ENCODE results near the gene RPLP1. TPM values are rescaled to one million over a fixed set of nuclear protein-coding genes. Genes with fewer than 3 reads are reported as not detected.
A peak's percentile ranks its signal among the peaks of the same experiment; 100 is the strongest.

The RPLP1 gene
- total RNA-seq, 4 donors from 2014 or later = 849 to 1,174 (median 925) TPM

DNA sequence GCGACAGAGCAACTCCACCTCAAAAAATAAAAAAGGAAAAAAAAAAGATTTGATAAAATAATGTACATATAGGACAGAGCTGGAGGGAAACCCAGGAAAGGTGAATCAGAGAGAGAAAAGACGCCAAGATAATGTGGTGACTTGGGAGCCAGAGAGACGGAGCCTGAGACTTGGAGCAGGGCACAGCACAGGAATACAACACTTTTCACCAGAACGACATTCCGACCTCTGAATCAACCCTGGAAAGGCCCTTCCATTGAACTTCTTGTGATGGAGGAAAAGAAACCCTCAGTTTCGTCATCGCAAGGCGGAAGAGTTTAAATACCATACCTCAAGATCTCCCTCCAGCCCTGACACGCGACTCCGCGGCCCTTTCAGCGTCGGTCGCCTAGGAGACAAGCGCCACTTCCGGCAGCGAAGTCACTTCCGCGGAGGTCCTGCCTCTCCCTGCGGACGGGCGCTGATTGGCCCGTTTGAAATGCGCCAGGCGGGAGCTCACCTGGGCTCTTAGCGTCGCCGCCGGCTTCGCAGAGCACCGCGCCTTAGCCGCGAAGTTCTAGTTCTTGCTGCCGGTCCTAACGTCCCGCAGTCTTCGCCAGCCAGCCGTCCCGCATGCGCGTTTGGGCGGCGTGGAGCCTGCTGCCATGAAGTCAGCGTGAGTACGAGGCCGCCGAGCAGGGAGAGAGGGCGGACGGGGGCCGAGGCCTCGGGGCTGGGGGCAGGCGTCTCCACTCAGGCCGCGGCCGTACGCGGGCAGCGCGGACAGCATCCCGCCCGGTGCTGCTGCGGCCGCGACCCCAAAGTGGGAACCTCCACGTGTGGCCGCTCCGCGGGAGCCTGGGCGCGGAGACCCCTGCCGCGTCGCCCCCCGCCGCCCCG is 38.6 kb upstream of the RPLP1 start, which contains the start of gene KIF23:
Gene KIF23 (plus strand): TSS at position 528 of the 879 bp plus-strand sequence. CDS start 117 bp downstream, at position 645.
- Histone ChIP-seq H3K27ac (no peak within 1 kb of the TSS), H3K27me3 (peaks cover 0 to 8% (median 2%) of the 10 kb centered on the region in 3 donors), H3K36me3 (no peaks in the 10 kb centered on the region), H3K4me1 (peaks cover 9 to 10% of the 10 kb centered on the region in 2 donors), H3K9me3 (no peaks in the 10 kb centered on the region), H3K4me3 (peak within 1 kb of the TSS; percentile 69 to 91 (median 80))
- DNase-seq = peak; percentile 74 to 83
- intact Hi-C loops (cut with DNase I; ENCODE audit: low total_unique reads) (loop anchor here (1.0 kb wide), 1 partner anchor 254 kb away; the partner anchor contains the start of gene GLCE), in situ Hi-C loops (cut with MboI; ENCODE audit: low sequenced_read_pairs in 4 of 4) (no loop called here)
- TF ChIP-seq, protein P1, sequence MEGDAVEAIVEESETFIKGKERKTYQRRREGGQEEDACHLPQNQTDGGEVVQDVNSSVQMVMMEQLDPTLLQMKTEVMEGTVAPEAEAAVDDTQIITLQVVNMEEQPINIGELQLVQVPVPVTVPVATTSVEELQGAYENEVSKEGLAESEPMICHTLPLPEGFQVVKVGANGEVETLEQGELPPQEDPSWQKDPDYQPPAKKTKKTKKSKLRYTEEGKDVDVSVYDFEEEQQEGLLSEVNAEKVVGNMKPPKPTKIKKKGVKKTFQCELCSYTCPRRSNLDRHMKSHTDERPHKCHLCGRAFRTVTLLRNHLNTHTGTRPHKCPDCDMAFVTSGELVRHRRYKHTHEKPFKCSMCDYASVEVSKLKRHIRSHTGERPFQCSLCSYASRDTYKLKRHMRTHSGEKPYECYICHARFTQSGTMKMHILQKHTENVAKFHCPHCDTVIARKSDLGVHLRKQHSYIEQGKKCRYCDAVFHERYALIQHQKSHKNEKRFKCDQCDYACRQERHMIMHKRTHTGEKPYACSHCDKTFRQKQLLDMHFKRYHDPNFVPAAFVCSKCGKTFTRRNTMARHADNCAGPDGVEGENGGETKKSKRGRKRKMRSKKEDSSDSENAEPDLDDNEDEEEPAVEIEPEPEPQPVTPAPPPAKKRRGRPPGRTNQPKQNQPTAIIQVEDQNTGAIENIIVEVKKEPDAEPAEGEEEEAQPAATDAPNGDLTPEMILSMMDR (IDR thresholded peaks at IDR 0.05 in 4 of 5, conservative IDR thresholded peaks at IDR 0.05 in 1 of 5) = no peak
- TF ChIP-seq POLR2A (IDR thresholded peaks at IDR 0.05) = no peak
- peak; percentile 95 to 97 for ATAC-seq

DNA sequence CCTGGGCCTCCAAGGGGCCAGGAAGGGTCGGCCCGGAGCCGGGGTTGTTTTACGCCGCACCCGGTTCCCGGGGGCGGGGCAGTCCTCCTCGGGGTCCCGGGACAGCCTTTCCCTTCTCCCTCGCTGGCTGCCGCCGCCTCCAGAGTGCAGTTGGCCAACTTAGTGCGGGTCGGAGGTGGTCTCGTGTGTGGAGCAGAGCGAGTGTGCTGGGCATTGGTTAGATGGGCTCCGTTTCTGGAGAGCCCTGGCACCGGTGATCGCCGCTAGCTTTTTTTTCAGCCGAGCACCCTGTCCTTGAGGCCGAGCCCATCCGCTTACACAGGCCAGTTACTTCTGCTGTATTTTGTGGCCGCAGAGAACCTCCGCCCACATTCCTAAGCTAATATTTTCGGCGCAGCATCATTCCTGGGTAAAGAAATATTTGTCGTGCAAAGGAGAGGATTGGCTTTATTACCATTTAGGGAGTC is 37.9 kb upstream of the RPLP1 start:
- H3K4me3 ChIP-seq = peak overlapping the region; percentile 69 to 91 (median 80)
- H3K9me3 ChIP-seq = no peaks in the 10 kb centered on the region
- peaks cover 0 to 8% (median 2%) of the 10 kb centered on the region in 3 donors for H3K27me3 ChIP-seq
- H3K27ac ChIP-seq = no peak overlapping the region
- in situ Hi-C loops (cut with MboI; ENCODE audit: low sequenced_read_pairs in 4 of 4) (no loop called here), intact Hi-C loops (cut with DNase I; ENCODE audit: low total_unique reads) (loop anchor here (1.0 kb wide), 1 partner anchor 254 kb away; the partner anchor contains the start of gene GLCE)
- no peak for TF ChIP-seq POLR2A (IDR thresholded peaks at IDR 0.05)
- TF ChIP-seq, protein P1 (IDR thresholded peaks at IDR 0.05 in 4 of 5, conservative IDR thresholded peaks at IDR 0.05 in 1 of 5) = no peak
- peaks cover 9 to 10% of the 10 kb centered on the region in 2 donors for H3K4me1 ChIP-seq
- H3K36me3 ChIP-seq = no peaks in the 10 kb centered on the region
- ATAC-seq (peak; percentile 7 to 16), DNase-seq (no peak)

DNA sequence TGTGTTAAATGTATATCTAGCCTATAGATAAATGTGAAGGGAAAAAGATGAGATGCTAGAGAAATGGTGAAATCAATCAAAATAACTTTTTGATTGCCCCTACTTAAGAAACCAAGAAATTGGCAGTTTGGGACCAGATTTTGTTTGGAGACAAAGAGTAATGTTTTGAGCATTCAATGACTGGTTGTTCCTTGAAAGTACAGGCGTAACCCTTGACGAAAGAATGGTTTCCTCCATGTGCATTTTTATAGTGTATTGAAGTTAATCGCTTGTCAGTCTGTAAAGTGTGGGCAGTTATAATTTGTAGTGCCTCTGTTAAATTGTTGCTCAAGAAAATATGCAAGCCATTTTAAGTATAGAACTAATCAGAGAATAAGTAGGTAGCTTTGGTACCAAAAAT is 37.2 kb upstream of the RPLP1 start:
- no peak overlapping the region for H3K27ac ChIP-seq
- H3K27me3 ChIP-seq = peaks cover 0 to 8% (median 2%) of the 10 kb centered on the region in 3 donors
- intact Hi-C loops (cut with DNase I; ENCODE audit: low total_unique reads) = no loop called here
- in situ Hi-C loops (cut with MboI; ENCODE audit: low sequenced_read_pairs in 4 of 4) = no loop called here
- ATAC-seq (no peak), DNase-seq (no peak)
- H3K4me3 ChIP-seq = no peak overlapping the region
- peaks cover 9 to 10% of the 10 kb centered on the region in 2 donors for H3K4me1 ChIP-seq
- H3K9me3 ChIP-seq = no peaks in the 10 kb centered on the region
- H3K36me3 ChIP-seq = no peaks in the 10 kb centered on the region
- TF ChIP-seq, protein P1 (IDR thresholded peaks at IDR 0.05 in 4 of 5, conservative IDR thresholded peaks at IDR 0.05 in 1 of 5) = no peak
- TF ChIP-seq POLR2A (IDR thresholded peaks at IDR 0.05) = no peak

DNA sequence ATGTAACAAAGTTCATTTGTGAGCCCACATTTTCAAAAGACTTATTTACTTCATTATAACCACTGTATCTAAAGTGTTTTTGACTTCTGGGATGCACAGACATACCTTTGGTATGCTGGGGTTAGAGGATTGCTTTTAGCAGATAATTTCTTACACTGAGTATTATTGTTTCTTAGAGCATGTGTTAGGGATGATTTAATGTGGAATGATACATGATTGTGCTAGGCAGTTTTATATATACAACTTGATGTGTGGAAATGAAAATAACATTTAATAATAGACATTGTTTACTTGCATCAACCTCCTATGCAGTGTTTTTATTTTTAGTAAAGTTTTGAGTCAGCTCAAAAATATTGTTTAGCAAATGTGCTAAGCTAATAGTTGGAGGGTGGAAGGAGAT is 35.0 kb upstream of the RPLP1 start:
- Histone ChIP-seq H3K9me3 (no peaks in the 10 kb centered on the region), H3K27me3 (peaks cover 0 to 8% (median 2%) of the 10 kb centered on the region in 3 donors), H3K27ac (no peak overlapping the region), H3K4me3 (no peak overlapping the region), H3K36me3 (no peaks in the 10 kb centered on the region), H3K4me1 (peaks cover 9 to 10% of the 10 kb centered on the region in 2 donors)
- TF ChIP-seq, protein P1 (IDR thresholded peaks at IDR 0.05 in 4 of 5, conservative IDR thresholded peaks at IDR 0.05 in 1 of 5) = no peak
- TF ChIP-seq POLR2A (IDR thresholded peaks at IDR 0.05) = no peak
- in situ Hi-C loops (cut with MboI; ENCODE audit: low sequenced_read_pairs in 4 of 4) (no loop called here), intact Hi-C loops (cut with DNase I; ENCODE audit: low total_unique reads) (no loop called here)
- DNase-seq (no peak), ATAC-seq (no peak)
